GM19467 (cell line): ENCODE measurements around the gene CD163L1.
"Not testable (repeated sequence)": the region's sequence is repeated elsewhere in the genome, so short reads cannot be mapped to it uniquely, and the experiment has no call there.

Source experiments
- ATAC-seq: cut with Tn5 transposase; IDR thresholded peaks from one replicate; pipeline ENCODE4 v1.9.1; 2021; ENCODE audit warnings: mild to moderate bottlenecking, moderate library complexity; ENCODE audit not compliant: unreplicated experiment

Gene CD163L1

GRCh38 chr12:7444076-7444475 lies at the start of gene CD163L1:
TSS of gene CD163L1 (minus strand) at chr12:7444153. CDS start at chr12:7444127, 26 bp downstream.
- no peak for ATAC-seq

DNA sequence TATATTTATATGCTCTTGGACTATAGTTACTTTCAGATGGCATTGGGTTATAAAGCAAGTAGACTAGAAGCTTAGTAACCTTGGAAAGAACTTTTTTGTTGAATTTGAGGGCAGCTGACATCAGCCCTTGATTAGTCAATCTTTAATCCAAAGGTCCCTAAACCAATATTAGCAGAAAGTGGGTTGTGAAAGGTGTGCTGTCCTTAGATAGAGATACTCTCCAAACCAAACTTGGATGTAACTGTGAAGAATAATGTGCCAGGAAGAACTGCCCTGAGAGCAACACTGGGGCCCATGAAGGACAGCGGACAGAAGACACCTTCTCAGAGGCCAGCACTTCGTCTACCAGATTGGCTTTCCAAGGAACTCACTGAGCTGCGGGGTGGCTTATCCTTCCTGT lies 49.1 kb upstream of the CD163L1 start:
- ATAC-seq, result no peak

DNA sequence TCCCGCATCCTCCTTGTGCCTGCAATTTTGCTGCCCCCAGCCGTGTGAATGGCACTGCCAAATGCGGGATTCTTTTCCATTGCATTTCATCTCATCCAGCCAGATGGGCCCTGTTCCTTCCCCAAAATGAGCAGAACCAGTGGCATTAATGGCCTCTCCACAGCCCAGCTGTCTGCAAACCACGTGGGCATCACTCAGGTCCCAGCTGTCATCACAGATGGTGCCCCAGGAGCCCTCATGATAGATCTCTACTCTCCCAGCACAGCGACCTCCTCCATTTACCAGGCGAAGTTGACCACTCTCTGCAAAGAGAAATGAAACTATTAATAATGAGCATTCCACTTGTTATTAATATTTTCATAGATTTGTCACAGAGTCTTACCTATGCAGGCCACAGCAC lies 42.6 kb upstream of the CD163L1 start:
- ATAC-seq, result no peak

GRCh38 chr12:7485095-7485494 lies 41.1 kb upstream of the CD163L1 start:
- ATAC-seq, result no peak

DNA sequence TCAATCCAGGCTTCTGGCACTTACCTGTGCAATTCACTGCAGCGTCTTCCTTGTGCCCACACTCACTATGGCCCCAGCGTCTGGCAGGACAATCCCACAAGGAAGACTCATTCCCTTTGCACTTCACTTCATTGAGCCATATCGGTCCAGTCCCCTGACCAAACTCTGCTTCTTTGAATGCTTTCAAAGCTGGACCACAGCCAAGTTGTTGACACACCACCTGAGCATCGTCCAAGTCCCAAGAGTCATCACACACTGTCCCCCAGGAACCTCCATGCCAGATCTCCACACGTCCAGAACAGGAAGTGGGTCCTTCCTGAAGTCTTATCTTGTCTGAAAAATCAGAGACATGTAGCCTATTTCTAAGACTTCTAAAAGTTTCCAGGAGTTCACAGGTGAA lies 39.4 kb upstream of the CD163L1 start:
- no peak for ATAC-seq

- ATAC-seq, result no peak
Measured at GRCh38 chr12:7479771-7480170, 35.8 kb upstream of the CD163L1 start.

GRCh38 chr12:7472060-7472459 lies 28.1 kb upstream of the CD163L1 start:
- no peak for ATAC-seq

- no peak for ATAC-seq
Measured at GRCh38 chr12:7460375-7461259, 16.7 kb upstream of the CD163L1 start.

- ATAC-seq, result no peak
Measured at GRCh38 chr12:7459973-7460372, 16.0 kb upstream of the CD163L1 start.

GRCh38 chr12:7451756-7452155 lies 7.8 kb upstream of the CD163L1 start:
- no peak for ATAC-seq

GRCh38 chr12:7450667-7451066 lies 6.7 kb upstream of the CD163L1 start:
- no peak for ATAC-seq

- no peak for ATAC-seq
Measured at GRCh38 chr12:7448099-7448498, 4.1 kb upstream of the CD163L1 start.

- ATAC-seq, result no peak
Measured at GRCh38 chr12:7444537-7444936, 584 bp upstream of the CD163L1 start.

DNA sequence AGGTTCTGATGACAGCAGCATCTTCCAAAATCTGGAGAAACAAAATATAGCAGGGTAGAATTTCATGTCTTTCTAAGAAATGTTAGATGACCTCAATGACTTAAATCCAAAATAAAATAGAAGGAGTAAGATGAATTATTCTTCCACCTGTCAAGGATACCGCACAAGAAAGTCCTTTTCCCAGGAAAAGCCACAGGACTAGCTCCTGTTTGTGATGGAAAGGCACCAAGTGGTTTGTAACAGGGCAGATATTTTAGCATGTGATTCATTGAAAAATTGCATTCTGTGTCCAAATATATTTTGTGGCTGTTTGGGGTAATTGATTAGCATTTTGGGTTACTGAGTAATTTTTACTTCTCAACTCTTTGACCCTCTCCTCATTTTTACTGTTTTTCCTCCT lies 2.7 kb downstream of the CD163L1 start:
- no peak for ATAC-seq

DNA sequence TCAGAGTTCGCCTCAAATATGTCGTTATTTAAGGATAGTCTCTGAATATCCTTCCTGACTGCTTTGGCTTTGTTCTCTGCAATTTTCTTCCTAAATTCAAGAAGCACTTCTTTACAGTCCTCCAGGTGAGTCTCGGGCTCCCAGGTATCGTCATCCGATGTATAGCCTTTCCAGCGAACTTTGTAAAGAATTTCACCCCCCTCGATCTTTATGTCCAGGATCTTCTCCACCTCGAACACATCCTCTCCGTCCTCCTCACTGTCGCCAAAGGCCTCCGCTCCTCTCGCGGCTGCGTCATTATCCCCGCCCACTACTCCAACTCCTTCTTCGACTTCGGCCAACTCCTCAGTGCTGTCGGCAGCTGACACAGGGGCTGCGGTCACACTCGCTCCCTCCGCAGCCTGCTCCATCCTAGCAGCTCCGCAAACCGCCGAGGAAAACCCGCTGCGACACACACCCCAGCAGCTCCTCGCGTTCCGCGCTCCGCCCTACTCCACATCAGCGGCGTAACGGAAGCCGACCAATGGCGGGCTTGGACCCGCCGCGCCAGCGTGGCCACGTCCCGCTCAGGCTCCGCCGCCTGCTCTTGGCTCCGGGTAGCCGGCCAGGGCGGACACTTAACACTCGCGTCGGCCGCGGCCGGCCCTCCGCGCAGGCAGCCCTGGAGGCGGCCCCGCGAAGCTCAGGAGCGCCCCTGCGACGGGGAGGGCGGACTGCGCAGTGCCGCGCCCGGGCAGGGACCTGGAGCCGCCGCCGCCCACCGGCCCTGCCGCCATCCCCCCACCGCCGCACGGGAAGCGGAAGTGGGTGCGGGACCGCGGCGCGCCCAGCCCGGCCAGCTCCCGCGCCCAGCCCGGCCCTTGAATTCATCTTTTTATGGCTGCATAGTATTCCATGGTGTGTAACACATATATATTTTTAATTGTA lies 4.1 kb downstream of the CD163L1 start:
- ATAC-seq, result no peak

DNA sequence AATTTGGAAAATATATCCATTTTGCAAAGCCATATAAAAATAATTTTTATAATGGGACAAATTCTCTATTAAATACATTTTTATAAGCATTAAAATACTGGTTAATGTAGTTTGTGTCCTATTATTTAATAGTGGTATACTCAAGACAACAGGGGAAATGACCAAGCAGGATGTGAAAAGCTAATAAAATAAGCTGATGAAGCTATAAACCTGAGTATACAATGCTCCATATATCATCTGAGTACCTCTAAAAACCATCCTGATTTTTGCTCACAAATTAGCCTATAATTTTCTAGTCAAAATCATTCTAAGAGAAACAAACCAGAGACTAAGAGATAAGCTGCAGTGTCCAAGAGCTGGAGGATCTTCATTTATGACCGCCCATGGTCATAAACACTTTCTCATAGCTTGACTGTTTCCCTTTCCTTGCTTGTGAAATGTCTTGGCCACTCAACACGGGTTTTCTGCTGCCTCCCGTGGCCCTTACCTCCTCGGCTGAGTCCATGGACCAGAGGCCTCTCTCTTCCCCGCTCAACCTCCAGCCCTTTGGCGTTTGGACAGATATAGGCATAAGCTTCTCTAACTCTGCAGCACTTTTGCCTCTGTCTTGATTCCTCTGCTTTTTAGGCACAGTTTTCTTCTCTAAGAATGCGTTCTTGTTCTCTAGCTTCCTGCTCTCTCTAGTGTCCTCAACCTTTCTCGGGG lies 5.5 kb downstream of the CD163L1 start:
- ATAC-seq, result not testable (repeated sequence)

DNA sequence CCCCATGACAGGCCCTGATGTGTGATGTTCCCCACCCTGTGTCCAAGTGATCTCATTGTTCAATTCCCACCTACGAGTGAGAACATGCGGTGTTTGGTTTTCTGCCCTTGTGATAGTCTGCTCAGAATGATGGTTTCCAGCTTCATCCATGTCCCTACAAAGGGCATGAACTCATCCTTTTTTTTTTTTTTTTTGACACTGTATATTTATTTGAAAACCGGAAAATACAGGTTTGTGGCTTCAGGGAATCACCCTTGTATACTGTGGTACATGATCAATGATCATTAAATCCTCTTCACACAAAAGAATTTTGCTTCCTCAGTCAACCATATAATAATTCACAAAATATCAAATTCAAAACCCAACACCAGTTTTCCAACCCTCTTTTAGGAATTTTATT lies 6.5 kb downstream of the CD163L1 start:
- ATAC-seq, result not testable (repeated sequence)

GRCh38 chr12:7434670-7435069 lies 9.3 kb downstream of the CD163L1 start:
- no peak for ATAC-seq

GRCh38 chr12:7433276-7433822 lies 10.6 kb downstream of the CD163L1 start:
- no peak for ATAC-seq

GRCh38 chr12:7431993-7432685 lies 11.8 kb downstream of the CD163L1 start:
- no peak for ATAC-seq
